ENCODE measurements around the gene FRMD6.
A peak's percentile ranks its signal among the peaks of the same experiment; 100 is the strongest.

FRMD6 gene

DNA sequence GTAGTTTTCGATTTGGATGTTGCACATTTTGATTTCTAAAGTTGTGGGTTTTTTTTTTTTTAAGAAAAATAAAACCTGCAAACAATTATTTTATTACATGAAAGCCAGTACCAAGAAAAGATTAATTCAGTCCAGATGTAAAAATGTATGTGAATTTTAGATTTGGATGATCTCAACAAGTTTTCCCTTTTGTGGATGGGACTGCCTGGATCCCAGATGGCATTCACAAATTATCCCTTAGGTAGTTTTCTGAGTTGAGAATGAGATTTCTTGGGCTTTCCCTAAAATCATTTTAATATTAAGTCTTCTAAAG is 2.8 kb downstream of the FRMD6 start:
- Histone ChIP-seq H3K27me3 (no peaks in the 10 kb centered on the region), H3K9me3 (no peaks in the 10 kb centered on the region), H3K36me3 (peaks cover 3% of the 10 kb centered on the region), H3K4me3 (ENCODE audit: low read depth, low read length) (peak overlapping the region; percentile 83), H3K4me1 (peaks cover 15% of the 10 kb centered on the region)
- TF ChIP-seq, protein P1, sequence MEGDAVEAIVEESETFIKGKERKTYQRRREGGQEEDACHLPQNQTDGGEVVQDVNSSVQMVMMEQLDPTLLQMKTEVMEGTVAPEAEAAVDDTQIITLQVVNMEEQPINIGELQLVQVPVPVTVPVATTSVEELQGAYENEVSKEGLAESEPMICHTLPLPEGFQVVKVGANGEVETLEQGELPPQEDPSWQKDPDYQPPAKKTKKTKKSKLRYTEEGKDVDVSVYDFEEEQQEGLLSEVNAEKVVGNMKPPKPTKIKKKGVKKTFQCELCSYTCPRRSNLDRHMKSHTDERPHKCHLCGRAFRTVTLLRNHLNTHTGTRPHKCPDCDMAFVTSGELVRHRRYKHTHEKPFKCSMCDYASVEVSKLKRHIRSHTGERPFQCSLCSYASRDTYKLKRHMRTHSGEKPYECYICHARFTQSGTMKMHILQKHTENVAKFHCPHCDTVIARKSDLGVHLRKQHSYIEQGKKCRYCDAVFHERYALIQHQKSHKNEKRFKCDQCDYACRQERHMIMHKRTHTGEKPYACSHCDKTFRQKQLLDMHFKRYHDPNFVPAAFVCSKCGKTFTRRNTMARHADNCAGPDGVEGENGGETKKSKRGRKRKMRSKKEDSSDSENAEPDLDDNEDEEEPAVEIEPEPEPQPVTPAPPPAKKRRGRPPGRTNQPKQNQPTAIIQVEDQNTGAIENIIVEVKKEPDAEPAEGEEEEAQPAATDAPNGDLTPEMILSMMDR (IDR thresholded peaks at IDR 0.05; ENCODE audit: low read depth, low read length), result no peak
- no peak for DNase-seq

DNA sequence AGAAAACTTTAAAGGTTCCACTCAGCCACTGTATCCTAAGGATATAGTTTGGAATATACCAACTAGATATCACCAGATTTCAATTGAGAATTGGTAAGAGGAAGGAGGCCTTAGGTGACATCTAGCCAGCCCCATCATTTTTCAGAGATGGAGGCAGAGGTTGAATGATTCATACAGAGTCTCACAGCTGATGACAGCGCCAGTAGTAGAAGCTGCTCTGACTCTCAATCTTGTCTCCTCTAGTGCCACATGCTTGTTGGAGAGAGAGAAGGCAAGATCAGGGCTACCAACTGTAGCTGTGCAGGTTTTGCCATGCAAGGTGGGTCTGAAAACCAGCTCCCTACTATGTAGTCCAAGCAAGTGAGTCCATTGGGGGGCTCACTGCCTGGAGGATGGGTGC is 6.1 kb downstream of the FRMD6 start:
- no peak for DNase-seq
- Histone ChIP-seq H3K4me1 (peaks cover 23% of the 10 kb centered on the region), H3K9me3 (no peaks in the 10 kb centered on the region), H3K36me3 (peaks cover 3% of the 10 kb centered on the region; the same call in 1 of the 2 replicates), H3K27me3 (no peaks in the 10 kb centered on the region), H3K4me3 (ENCODE audit: low read depth, low read length) (no peak overlapping the region)
- TF ChIP-seq, protein P1 (IDR thresholded peaks at IDR 0.05; ENCODE audit: low read depth, low read length), result no peak

DNA sequence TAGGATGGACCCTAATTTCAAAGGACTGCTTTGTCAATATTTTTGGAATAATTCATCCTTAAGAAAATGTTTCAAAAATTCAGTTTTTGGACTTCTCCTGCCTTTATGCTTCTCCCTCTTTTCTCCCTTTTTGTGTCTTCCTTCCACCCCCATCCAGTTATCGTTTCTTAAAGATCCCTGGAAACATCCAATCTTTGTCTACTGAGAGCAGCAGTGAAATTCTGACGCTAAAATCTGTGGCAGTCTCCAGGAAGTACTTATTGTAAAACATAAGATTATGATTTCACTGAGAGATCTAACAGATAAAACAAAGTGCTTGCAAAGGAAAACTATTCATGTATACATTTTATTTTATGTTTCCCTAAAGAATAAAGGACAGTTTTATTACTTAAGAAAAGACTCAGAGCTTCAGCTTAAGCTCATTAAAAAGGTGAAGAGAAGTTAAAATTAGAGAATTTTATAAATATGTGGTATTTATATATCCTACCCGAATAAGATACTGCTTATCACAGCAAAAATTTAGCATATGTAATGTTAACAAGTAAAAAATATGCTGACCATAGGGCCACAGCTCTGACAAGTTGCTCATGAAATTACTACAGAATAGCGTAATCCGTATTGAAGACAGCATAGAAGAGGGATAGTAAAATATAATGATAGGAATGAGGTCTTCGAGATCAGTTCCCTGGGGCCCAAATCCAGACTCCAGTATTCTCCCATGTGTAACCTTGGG is 6.9 kb downstream of the FRMD6 start:
- peaks cover 6% of the 10 kb centered on the region for H3K36me3 ChIP-seq
- H3K4me1 ChIP-seq, result peaks cover 23% of the 10 kb centered on the region
- H3K27me3 ChIP-seq, result no peaks in the 10 kb centered on the region
- H3K9me3 ChIP-seq, result no peaks in the 10 kb centered on the region
- TF ChIP-seq, protein P1 (IDR thresholded peaks at IDR 0.05; ENCODE audit: low read depth, low read length), result no peak
- DNase-seq, result no peak
- H3K4me3 ChIP-seq (ENCODE audit: low read depth, low read length), result no peak overlapping the region

DNA sequence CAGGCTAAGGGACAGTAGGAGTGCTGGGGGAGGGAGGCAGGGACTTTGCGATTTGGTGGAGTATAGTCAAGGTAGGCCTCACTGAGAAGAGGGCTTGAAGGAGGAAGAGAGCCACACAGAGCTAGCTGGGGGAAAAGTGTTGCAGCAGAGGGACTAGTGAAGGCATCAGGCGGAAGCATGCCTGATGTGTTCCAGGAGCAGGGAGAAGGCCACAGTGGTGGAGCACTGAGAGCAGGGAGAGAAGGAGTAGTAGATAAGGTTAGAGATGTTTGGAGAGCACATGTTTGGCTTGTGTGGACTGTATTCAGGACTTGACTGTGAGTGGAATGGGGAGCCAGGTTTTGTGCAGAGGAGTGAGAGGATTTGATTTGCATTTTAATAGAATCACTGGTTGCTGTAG is 9.0 kb downstream of the FRMD6 start:
- no peak for DNase-seq
- Histone ChIP-seq H3K9me3 (no peaks in the 10 kb centered on the region), H3K4me1 (peaks cover 21% of the 10 kb centered on the region), H3K27me3 (no peaks in the 10 kb centered on the region), H3K36me3 (peaks cover 6% of the 10 kb centered on the region), H3K4me3 (ENCODE audit: low read depth, low read length) (no peak overlapping the region)
- TF ChIP-seq, protein P1 (IDR thresholded peaks at IDR 0.05; ENCODE audit: low read depth, low read length), result no peak

DNA sequence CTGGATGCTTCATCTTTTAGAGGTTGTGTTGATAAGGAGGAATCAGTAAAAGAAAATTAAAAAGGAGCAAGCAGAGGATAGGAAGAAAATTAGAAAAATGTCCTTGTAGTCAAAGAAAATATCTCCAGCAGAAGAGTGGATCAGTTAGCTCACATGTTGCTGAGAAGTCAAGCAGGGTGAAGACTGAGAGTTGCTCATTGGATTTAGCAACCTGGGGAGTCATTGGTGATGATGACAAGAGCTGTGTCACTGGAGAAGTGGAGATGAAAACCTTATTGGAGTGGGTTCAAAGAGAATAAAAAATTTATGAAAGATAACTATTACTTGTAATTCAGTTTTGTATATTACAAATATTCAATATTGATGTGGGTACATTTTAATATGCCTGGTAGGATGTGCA is 9.8 kb downstream of the FRMD6 start:
- H3K4me3 ChIP-seq (ENCODE audit: low read depth, low read length), result no peak overlapping the region
- no peaks in the 10 kb centered on the region for H3K9me3 ChIP-seq
- no peak for DNase-seq
- peaks cover 21% of the 10 kb centered on the region for H3K4me1 ChIP-seq
- H3K36me3 ChIP-seq, result peaks cover 5% of the 10 kb centered on the region
- no peaks in the 10 kb centered on the region for H3K27me3 ChIP-seq
- TF ChIP-seq, protein P1 (IDR thresholded peaks at IDR 0.05; ENCODE audit: low read depth, low read length), result no peak

DNA sequence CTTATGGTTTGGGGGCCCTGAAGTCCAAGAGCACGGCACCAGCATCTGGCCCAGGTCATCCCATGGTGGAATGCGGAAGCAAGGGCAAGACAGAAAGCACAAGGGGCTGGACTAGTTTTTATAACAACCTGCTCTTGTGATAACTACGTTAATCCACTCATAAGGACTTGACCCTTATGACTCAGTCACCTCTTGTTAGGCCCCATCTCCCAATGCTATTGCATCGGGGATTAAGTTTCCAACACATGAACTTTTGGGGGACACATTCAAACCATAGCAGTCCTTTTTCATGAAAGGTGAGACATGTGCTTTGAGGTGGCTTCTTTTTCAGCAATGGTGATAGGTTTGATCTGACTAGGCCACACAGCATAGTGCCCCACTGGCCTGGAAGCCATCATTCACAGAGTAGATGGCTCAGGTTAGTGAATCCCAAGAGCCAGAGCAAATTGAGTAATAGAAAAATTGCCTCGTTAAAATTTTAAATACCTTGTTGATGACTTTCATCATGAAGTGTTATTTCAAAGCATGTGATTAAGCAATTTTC is 12.1 kb downstream of the FRMD6 start:
- no peaks in the 10 kb centered on the region for H3K9me3 ChIP-seq
- H3K4me1 ChIP-seq, result peaks cover 14% of the 10 kb centered on the region
- H3K4me3 ChIP-seq (ENCODE audit: low read depth, low read length), result no peak overlapping the region
- TF ChIP-seq, protein P1 (IDR thresholded peaks at IDR 0.05; ENCODE audit: low read depth, low read length), result no peak
- peaks cover 2% of the 10 kb centered on the region for H3K36me3 ChIP-seq
- H3K27me3 ChIP-seq, result no peaks in the 10 kb centered on the region
- DNase-seq, result no peak

Data from BE2C (cell line).